ENCODE measurements around the gene FGGY. TPM values are rescaled to one million over a fixed set of nuclear protein-coding genes. Genes with fewer than 3 reads are reported as not detected.

The FGGY gene
- total and polyA plus RNA-seq, 4 donors = 16.0 to 67.0 (median 43.4) TPM

GRCh38 chr1:59478822-59479221 is 181.9 kb downstream of the FGGY start:
- Histone ChIP-seq H3K27me3 (ENCODE audit: control insufficient read depth in 4 of 4, insufficient read depth in 4 of 4, low read length in 3 of 4) (no peaks in the 10 kb centered on the region), H3K36me3 (ENCODE audit: control insufficient read depth in 4 of 4, insufficient read depth in 3 of 4, low read depth in 1 of 4, low read length in 3 of 4) (peaks cover 0 to 4% (median 0%) of the 10 kb centered on the region in 4 donors), H3K27ac (ENCODE audit: low read depth in 1 of 2, low read length in 2 of 2) (peak overlapping the region; percentile 58 to 78), H3K9me3 (ENCODE audit: control insufficient read depth in 4 of 4, low read length in 3 of 4) (no peaks in the 10 kb centered on the region), H3K9ac (ENCODE audit: low read depth in 1 of 2, low read length in 2 of 2) (no peak overlapping the region), H3K4me1 (ENCODE audit: control insufficient read depth in 4 of 4, insufficient read depth in 4 of 4, low read length in 3 of 4) (peaks cover 0 to 28% (median 19%) of the 10 kb centered on the region in 4 donors), H3K4me3 (ENCODE audit: low read depth in 1 of 3, low read length in 3 of 3) (no peak overlapping the region)
- no peak for TF ChIP-seq JUND (IDR thresholded peaks at IDR 0.05)
- no peak for TF ChIP-seq ATF3 (IDR thresholded peaks at IDR 0.05)
- TF ChIP-seq FOXA1 (IDR thresholded peaks at IDR 0.05) = no peak
- TF ChIP-seq HNF4A (conservative IDR thresholded peaks at IDR 0.05) = no peak
- no peak for TF ChIP-seq TAF1 (conservative IDR thresholded peaks at IDR 0.05)
- TF ChIP-seq CTCF (IDR thresholded peaks at IDR 0.05; ENCODE audit: low read depth, low read length, missing input control) = no peak
- TF ChIP-seq RXRA (IDR thresholded peaks at IDR 0.05) = no peak
- no peak for TF ChIP-seq NR2F2 (IDR thresholded peaks at IDR 0.05)
- TF ChIP-seq RAD21 (IDR thresholded peaks at IDR 0.05) = no peak
- no peak for TF ChIP-seq YY1 (IDR thresholded peaks at IDR 0.05)
- TF ChIP-seq HNF4G (IDR thresholded peaks at IDR 0.05) = no peak
- TF ChIP-seq SP1 (IDR thresholded peaks at IDR 0.05) = no peak
- no peak for TF ChIP-seq FOXA2 (IDR thresholded peaks at IDR 0.05)
- TF ChIP-seq GABPA (IDR thresholded peaks at IDR 0.05 in 1 of 2, conservative IDR thresholded peaks at IDR 0.05 in 1 of 2) = no peak
- TF ChIP-seq MAX (IDR thresholded peaks at IDR 0.05) = no peak
- TF ChIP-seq ZBTB33 (IDR thresholded peaks at IDR 0.05) = no peak
- TF ChIP-seq REST (IDR thresholded peaks at IDR 0.05) = no peak
- TF ChIP-seq EGR1 (IDR thresholded peaks at IDR 0.05; ENCODE audit: low read depth in 2 of 2) = no peak
- WGBS = 77% methylated on average over 2 of the region's 2 CpGs
- DNase-seq (ENCODE audit: low spot score) = no peak

Data from liver (tissue), 9 donors.